H1 (cell line): ENCODE results near the gene ARHGDIB. TPM values are rescaled to one million over a fixed set of nuclear protein-coding genes. Genes with fewer than 3 reads are reported as not detected.

Experiments used
- EGR1 ChIP-seq: IDR thresholded peaks from 2 replicates; pipeline ENCODE4 v1.6.1; 2011; ENCODE audit warnings: low read depth, low read length, borderline replicate concordance
- EZH2 ChIP-seq: fragments of 200-600 bp; sonication (generic); IDR thresholded peaks from 2 replicates; pipeline ENCODE4 v1.7.1; 2012; ENCODE audit warnings: low read depth, mild to moderate bottlenecking, moderate library complexity, low read length, inconsistent platforms; ENCODE audit not compliant: severe bottlenecking
- SP1 ChIP-seq: IDR thresholded peaks from 2 replicates; pipeline ENCODE4 v1.6.1; 2011; ENCODE audit warnings: low read depth, low read length
- SP2 ChIP-seq: IDR thresholded peaks from 2 replicates; pipeline ENCODE4 v1.6.1; 2012; ENCODE audit warnings: mild to moderate bottlenecking, low read length, inconsistent platforms
- YY1 ChIP-seq: IDR thresholded peaks from 2 replicates; pipeline ENCODE4 v1.6.1; 2011; ENCODE audit warnings: low read depth, mild to moderate bottlenecking, low read length
- ZNF274 ChIP-seq: IDR thresholded peaks from 2 replicates; pipeline ENCODE4 v1.7.0; 2012; ENCODE audit warnings: low read length, borderline replicate concordance; ENCODE audit errors: extremely low read depth
- polyA plus RNA-seq, 7 experiments: library from polyadenylated mRNA; depleted of rRNA in 3 of 7; stranded (reverse) in 5 of 7; unstranded in 2 of 7; fragments of >200 nt in 5 of 7; fragments of 200-250 nt in 2 of 7; gene quantifications; 1 replicate in 5 of 7; 2 replicates in 1 of 7; 4 replicates in 1 of 7; pipeline versions ENCODE4 v1.2.1 to v1.2.3, GENCODE V29; 2011 to 2013; ENCODE audit warnings: missing spikeins in 2 of 7, mixed read lengths in 2 of 7
- total RNA-seq: library from RNA; stranded (reverse); fragmentation: NEBNext Ultra II Directional; extraction: Animal tissue kit (Norgen Biotek cat#: 25700); gene quantifications from 2 replicates; pipeline ENCODE4 v1.2.1, GENCODE V29; 2021
- TF ChIP-seq, protein P1 (sequence below): fragments of 300-600 bp; sonication (generic); IDR thresholded peaks from 2 replicates; pipeline ENCODE4 v1.7.1; 2012; ENCODE audit warnings: low read length, moderate library complexity, mild to moderate bottlenecking, inconsistent platforms; ENCODE audit not compliant: insufficient replicate concordance

Gene ARHGDIB
- total and polyA plus RNA-seq, 2 of the 8 experiments (the other 6 are each of a cell fraction or from before 2014, with no cell fraction given), result 0.82 to 1.3 TPM

DNA sequence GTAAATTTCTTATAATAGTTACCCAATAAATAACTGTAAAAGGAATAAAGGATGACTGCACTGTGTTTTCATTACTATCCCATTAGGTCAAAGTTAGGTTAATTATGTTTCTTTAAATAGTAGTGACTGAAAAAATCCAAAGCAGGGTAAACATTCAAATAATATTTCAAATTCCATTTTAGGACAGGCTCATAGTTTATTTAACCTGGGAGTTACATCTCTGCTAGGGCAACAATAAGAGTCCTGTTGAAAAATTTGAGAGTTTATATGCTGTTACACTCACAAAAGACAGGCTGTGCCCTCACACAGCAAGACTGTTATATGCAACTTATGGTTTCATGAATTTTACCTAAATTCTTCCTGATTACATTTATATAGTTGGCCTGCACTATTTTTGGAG, 31.1 kb downstream of the ARHGDIB start (continued):
- TF ChIP-seq, protein P1, sequence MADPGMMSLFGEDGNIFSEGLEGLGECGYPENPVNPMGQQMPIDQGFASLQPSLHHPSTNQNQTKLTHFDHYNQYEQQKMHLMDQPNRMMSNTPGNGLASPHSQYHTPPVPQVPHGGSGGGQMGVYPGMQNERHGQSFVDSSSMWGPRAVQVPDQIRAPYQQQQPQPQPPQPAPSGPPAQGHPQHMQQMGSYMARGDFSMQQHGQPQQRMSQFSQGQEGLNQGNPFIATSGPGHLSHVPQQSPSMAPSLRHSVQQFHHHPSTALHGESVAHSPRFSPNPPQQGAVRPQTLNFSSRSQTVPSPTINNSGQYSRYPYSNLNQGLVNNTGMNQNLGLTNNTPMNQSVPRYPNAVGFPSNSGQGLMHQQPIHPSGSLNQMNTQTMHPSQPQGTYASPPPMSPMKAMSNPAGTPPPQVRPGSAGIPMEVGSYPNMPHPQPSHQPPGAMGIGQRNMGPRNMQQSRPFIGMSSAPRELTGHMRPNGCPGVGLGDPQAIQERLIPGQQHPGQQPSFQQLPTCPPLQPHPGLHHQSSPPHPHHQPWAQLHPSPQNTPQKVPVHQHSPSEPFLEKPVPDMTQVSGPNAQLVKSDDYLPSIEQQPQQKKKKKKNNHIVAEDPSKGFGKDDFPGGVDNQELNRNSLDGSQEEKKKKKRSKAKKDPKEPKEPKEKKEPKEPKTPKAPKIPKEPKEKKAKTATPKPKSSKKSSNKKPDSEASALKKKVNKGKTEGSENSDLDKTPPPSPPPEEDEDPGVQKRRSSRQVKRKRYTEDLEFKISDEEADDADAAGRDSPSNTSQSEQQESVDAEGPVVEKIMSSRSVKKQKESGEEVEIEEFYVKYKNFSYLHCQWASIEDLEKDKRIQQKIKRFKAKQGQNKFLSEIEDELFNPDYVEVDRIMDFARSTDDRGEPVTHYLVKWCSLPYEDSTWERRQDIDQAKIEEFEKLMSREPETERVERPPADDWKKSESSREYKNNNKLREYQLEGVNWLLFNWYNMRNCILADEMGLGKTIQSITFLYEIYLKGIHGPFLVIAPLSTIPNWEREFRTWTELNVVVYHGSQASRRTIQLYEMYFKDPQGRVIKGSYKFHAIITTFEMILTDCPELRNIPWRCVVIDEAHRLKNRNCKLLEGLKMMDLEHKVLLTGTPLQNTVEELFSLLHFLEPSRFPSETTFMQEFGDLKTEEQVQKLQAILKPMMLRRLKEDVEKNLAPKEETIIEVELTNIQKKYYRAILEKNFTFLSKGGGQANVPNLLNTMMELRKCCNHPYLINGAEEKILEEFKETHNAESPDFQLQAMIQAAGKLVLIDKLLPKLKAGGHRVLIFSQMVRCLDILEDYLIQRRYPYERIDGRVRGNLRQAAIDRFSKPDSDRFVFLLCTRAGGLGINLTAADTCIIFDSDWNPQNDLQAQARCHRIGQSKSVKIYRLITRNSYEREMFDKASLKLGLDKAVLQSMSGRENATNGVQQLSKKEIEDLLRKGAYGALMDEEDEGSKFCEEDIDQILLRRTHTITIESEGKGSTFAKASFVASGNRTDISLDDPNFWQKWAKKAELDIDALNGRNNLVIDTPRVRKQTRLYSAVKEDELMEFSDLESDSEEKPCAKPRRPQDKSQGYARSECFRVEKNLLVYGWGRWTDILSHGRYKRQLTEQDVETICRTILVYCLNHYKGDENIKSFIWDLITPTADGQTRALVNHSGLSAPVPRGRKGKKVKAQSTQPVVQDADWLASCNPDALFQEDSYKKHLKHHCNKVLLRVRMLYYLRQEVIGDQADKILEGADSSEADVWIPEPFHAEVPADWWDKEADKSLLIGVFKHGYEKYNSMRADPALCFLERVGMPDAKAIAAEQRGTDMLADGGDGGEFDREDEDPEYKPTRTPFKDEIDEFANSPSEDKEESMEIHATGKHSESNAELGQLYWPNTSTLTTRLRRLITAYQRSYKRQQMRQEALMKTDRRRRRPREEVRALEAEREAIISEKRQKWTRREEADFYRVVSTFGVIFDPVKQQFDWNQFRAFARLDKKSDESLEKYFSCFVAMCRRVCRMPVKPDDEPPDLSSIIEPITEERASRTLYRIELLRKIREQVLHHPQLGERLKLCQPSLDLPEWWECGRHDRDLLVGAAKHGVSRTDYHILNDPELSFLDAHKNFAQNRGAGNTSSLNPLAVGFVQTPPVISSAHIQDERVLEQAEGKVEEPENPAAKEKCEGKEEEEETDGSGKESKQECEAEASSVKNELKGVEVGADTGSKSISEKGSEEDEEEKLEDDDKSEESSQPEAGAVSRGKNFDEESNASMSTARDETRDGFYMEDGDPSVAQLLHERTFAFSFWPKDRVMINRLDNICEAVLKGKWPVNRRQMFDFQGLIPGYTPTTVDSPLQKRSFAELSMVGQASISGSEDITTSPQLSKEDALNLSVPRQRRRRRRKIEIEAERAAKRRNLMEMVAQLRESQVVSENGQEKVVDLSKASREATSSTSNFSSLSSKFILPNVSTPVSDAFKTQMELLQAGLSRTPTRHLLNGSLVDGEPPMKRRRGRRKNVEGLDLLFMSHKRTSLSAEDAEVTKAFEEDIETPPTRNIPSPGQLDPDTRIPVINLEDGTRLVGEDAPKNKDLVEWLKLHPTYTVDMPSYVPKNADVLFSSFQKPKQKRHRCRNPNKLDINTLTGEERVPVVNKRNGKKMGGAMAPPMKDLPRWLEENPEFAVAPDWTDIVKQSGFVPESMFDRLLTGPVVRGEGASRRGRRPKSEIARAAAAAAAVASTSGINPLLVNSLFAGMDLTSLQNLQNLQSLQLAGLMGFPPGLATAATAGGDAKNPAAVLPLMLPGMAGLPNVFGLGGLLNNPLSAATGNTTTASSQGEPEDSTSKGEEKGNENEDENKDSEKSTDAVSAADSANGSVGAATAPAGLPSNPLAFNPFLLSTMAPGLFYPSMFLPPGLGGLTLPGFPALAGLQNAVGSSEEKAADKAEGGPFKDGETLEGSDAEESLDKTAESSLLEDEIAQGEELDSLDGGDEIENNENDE, result no peak
- TF ChIP-seq SP1 (no peak), ZNF274 (no peak), EZH2 (no peak), YY1 (no peak), SP2 (no peak), EGR1 (no peak)
